ENCODE measurements around the gene THBD.

- TF ChIP-seq POLR2A (IDR thresholded peaks at IDR 0.05) (no peak), POLR2AphosphoS5 (IDR thresholded peaks at IDR 0.05) (no peak)
These were observed 29.5 kb upstream of the THBD start for GRCh38 chr20:23079016-23079351.

Measured in prostate gland (tissue), 1 donor.